ENCODE results near the gene LRP2BP.
"Not testable (repeated sequence)": the region's sequence is repeated elsewhere in the genome, so short reads cannot be mapped to it uniquely, and the experiment has no call there.

LRP2BP gene

DNA sequence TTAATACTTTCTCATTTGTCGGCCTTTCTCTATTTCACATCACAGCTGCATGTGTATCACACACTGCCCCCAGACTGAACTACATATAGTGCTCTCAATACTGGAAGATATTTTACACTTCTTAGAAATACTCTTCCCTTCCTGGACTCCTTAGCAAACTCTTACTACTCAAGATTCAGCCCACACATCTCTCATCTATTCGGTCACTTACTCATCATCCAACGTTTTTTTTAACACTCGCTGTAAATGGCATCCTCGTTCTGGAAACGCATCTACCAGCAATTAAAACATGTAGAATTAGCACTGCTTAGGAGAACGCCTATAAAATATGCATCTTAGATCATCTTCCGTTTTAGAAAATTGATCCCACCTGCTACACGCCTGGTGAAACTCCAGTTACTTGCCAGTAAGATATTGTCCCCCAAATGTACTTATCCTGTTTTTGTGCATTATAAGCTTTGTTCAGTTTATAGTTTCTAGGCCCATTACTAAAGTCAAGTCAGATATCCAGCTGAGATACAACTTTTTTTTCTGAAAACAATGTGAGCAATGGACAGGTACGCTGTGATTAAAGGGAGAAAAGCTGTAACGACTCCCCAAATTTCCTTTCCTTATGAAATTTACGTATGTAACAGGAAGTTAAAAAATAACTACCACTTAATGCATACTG is 1.0 kb downstream of the LRP2BP start:
- DNase-seq, result no peak

DNA sequence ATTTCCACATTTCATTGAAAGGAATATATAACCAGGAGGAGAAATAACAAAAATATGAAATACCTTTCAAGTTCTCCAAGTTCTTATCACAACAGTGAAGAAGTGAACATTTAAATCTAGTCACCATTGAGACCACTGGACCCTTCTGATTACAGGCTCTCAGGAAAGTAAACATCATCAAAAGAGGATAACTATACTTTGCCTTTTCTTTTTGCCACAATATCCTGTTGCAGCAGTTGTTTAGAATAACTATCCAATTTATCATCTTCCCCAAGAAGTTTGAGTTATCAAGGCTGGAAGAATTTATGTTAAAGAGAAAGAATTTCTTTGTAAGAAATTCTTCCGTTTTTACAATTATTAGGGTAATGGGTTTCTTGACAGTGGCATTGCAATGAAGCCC is 3.6 kb downstream of the LRP2BP start:
- no peak for DNase-seq

DNA sequence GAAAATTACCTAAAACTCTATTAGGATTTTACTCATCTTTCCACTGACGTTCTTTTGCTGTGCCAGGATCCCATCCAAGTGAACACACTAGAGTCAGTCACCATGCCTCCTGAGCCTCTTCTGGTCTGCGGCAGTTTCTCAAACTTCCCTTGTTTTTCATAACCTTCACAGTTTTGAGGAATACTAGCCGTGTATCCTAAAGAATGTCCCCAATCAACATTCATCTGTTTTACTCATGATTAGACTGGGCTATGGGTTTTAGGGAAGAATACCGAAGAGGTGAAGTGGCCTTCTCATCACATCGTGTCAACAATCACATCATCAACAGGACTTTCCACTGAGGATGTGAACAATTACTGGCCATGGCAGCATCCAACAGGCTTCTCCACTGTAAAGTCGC is 4.8 kb downstream of the LRP2BP start:
- no peak for DNase-seq

DNA sequence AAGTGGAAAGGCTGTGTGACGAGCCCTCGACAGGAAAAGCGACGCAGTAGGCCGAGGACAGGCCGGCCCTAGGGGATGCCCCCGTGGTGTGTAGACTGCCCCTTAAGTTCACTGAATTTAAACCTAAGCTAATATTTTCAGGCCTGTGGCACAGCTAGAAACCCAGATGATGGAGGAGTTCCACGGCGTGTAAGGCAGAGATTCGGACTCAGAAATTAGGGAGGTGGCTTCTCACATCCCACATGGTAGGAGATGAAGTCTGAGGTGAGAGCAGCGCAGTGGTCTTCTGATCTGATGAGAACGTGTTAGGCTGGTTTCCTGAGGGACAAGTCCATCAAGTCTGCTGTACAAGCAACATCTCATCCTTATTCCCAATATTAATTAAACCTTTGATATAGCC is 7.8 kb downstream of the LRP2BP start:
- no peak for DNase-seq

DNA sequence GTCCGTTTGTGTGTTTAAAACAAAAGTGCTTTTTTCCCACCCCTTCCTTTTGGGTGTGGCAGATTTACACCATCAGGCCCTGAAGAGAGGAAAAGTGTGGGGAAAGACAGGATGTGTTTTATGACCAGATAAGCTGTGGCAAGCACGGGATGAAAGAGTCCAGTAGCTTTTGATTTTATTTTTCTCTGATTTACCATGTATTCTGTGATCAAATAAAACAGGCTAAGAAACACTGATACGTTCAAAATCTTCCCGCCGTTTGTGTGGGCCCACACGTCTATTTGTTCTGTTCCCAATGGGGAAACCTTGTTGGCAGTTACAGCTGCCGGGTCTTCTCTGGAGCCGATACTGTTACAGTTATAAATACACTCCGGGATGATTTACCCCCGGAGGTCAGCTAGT is 10.8 kb downstream of the LRP2BP start:
- DNase-seq, result no peak

DNA sequence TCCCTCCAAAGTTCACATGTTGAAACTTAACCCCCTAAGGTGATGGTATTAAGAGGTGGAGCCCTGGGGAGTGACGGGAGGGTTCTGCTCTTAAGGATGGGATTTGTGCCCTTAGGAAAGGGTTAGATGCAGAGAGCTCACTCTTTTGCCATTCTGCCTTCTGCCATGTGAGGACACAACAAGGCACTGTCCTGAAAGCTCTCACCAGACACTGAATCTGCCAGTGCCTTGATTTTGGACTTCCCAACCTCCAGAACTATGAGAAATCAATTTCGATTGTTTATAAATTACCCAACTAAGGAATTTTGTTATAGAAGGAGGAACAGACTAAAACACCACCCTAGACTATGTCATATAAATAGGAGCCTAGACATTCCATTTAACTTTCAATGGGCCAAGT is 11.7 kb downstream of the LRP2BP start:
- no peak for DNase-seq

DNA sequence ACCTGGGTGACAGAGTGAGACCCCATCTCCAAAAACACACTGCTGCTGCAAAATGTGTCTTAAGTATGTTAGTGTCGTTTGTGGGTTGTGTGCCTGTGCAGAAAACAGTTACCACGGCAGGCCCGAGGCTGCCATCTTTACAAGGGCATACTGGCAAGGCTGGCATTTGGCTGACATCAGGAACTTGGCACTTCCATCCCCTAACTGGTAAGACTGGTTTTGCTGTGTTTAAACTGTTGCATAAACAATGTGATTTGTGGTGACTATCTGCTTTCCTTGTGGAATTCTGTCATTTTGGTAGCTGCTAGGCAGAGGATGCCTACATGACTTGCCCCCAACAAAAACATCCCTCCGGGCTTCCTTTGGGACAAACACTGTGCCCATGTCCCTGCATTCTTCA is 12.3 kb downstream of the LRP2BP start:
- DNase-seq, result no peak

DNA sequence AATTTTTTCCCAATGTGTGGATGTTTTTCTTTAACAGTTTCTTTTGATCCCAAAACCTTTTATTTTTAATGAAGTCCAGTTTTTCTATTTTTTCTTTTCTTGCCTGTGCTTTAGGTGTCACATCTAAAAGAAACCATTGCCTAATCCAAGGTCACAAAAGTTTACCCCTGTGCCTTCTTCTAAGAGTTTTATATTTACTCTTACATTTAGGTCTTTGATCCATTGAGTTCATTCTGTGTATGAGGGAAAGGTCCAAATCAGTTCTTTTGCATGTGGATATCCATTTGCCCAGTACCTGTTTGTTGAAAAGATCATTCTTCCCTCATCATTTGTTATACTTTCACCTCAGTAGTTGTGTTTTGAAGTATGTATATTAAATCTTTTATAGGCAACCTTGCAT is 13.0 kb downstream of the LRP2BP start:
- no peak for DNase-seq

DNA sequence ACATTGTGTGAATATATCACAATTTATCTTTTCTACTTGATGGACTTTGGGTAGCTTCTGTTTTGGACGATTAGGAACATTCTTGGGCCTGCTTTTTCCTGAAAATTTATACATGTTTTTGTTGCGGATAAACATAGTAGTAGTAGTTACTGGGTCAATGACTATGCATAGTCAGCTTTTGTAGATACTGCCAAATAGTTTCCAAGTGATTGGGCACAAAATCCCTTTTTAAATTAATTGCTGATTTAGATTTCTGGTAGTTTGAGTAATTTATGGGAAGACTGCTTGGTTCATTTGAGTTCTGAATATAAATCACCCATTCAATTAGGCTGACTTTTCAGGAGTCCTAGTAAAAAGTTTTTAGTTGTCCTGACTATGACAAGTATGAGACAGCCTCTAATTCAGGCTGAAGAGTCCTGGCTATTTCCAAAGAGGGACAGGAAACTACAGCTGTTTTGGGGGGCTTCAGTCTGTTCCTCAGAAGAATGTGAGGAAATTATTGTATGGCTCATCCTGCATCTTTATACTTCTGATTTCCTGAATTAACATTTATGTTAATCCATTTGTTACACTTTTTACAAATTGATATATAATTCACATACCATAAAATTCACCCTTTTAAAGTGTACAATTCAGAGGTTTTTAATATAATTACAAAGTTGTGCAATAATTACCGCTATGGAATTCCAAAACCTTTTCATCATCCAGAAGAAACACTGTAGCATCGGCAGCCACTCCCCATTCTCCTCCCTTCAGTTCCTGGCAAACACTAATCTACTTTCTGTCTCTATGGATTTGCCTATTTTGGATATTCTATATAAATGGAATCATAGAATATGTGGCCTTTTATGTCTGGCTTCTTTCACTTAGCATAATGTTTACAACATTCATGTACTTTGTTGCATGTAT is 14.2 kb downstream of the LRP2BP start:
- no peak for DNase-seq

DNA sequence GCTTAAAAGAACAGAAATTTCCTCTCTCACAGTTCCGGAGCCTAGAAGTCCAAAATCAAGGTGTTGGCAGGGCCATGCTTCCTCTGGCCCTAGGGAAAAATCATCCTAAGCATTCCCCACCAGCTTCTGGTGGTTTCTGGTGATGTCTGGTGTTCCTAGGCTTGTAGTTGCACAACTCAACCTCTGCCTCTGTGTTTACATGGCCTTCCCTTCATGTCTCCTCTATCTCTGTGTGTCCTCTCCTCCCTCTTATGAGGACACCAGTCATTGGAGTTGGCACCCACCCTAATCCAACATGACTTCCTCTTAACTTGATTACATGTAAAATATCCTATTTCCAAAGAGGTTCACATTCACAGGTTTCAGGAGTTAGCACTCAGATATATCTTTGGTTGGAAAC is 15.4 kb downstream of the LRP2BP start:
- DNase-seq, result no peak

DNA sequence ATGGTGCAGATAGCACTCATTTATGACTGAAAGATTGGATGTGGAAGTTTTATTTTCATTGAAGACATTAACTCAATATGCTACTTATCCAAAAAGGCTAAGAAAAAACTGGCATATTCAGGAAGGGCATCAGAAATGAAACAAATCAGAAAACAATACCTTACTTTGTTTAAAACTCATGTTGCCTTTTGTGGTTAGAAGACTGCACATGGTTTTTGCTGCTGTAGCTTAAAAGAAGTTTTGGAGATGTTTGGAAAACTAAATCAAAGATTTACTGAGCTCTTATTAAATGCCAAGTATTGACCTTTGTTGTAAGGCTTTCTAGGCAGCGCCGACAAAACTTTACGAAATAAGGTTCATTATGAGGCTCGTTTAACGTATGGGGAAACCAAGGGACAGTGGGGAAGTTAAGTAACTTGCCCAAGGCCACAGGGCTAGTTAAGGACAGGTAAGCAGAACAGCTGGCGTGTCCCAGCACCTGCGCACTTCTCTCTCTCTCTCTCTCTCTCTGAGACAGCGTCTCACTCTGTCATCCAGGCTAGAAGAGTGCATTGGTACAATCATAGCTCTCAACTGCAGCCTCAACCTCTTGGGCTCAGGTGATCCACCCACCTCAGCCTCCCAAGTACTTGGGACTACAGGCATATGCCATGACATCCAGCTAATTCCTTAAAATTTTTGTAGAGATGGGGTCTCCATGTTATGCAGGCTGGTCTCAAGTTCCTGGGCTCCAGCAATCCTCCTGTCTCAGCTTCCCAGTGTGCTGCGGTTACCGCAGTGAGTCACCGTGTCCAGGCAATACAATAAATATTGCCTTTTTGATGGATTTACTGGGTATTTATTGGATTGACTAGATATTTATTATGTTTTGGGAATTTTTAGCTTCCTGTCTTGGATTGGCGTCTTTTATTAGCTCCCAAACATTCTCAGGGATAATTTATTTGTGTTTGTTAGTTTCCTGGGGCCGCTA is 16.1 kb downstream of the LRP2BP start:
- DNase-seq, result no peak

DNA sequence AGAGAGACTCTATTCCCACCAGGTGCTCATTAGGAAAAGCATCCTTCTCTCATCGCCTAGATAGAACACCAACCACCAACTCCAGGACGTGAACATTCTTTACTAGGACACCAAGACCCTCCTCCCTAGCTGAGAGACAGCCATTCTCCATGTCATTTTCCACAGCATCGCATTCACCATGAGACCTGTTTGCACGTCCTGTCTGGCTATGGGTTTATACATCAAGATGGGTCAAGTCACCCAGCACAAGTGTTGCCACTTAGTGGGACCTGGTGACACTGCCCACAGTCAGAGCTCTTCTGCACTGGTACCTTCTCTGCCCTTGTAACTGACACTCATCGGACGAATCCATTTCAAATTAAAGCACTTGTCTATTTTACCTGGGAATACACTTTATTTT is 17.5 kb downstream of the LRP2BP start:
- no peak for DNase-seq

DNA sequence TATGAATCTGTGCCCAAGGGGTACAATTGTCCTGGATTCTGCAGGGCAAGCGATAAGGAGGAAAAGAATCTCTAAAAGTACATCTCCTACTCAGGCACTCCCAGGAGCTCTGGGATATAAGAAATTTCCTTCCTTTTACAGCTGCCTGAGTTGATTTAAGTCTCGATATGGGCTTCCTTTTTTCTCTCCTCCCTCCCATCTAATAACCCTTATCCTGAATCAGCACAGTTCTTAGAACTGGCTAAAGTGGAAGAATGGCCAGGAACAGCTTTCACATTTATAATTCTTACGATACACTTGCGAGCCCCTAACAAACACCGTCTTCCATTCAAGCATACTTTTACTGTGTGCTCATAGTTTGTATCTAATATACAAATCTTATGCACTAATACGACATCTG is 21.2 kb downstream of the LRP2BP start:
- no peak for DNase-seq

DNA sequence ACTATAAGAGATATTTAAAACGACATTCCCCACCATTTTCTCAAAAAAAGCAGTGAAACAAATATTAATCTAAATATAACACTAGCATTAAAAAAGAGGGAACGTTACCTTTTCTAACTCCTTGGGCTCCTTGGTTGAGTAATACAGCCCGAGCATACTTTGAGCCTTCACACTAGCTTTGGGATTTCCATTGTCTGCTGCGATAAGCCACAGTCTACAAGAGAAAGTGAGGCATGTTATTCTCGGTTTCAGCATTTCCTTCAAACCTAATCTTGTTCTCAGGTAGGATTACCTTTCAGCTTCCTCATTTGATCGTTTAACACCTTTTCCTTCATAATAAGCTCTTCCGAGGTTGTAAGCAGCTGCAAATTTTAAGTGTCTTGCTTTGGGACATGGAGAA is 21.7 kb downstream of the LRP2BP start:
- DNase-seq, result no peak

DNA sequence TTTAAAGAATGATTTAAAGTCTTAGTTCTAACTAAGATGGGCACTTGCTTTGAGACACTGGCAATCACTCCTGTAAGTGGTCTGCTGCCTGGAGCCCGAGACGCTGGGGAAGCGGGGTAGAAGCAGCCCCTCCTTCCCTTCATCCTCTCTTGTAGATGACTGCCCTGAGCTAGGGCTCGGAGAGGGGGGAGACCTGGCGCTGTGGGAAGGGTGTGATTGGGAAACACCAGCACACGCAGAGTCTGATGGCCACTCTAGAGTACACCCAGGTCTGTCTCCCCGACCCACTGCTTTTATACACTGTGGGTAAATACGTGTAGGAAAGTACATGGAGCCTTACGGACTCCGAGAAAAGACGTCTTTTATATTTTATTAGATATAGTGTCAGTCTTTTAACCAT is 24.0 kb downstream of the LRP2BP start:
- DNase-seq, result no peak

DNA sequence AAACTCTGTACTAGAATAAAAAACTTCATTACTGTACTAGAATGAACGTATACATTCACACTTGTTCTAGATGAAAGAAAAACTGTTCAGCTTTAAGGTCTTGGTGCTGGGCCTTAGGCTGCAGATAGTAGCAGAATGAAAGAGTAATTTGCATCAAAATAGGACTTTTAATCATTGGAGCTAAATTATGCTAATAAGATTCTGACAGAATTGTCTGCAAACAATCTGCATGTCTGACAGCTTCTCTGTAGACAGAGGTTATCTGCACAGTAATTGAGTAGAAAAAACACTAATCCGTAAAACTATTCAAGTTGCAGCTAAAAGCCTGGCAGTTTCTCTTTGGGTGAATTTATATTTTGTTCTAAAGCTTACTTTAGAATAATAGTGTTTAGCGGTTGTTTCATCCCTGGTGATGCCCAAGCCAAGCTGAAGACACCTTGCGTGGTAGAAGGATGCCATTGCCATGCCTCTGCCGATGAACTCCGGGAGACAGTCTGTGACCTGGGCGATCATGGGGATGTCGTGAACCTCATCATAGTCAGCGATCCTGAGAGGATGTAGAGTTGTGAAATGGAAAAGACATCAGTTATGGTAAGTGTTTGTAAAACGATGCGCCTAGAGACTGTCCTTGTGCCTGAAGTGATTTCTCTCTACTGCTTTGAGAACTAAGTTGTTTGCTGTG is 25.3 kb downstream of the LRP2BP start:
- DNase-seq, result no peak

DNA sequence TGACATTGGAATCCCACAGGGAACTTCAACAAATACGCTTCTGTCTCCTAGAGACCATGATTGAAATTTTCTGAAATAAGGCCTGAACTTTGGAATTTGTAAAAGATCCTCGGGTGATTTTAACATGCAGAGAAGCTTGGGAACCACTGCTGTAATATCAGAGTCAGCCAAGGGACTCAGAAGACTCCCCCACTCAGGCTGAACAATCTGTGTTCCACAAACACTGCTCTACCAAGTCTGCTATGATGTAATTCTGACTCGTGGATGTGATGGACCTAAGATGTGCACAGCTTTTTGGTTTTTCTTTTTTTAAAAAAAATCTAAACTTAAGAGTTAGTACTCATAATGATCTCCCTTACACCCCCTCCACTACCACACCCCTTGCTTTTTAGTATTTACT is 26.0 kb downstream of the LRP2BP start:
- no peak for DNase-seq

DNA sequence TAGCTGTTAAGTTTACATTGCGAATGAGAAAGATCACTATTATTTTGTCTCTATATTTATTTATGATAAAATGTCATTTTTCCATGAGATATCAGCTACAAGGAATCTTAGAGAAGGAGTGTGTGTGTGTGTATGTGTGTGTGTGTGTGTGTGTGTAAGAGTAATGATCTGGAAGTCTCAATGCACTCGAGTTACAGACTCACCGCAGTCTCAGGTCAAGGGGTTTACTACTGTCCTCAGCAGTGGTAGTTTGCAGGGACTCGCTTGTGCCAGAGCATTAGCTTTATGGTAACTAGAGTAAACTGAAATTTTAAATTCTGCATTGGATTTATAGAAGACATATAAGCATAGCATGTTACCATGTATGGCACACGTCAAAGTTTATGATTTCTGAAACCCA is 30.8 kb downstream of the LRP2BP start:
- DNase-seq, result no peak

DNA sequence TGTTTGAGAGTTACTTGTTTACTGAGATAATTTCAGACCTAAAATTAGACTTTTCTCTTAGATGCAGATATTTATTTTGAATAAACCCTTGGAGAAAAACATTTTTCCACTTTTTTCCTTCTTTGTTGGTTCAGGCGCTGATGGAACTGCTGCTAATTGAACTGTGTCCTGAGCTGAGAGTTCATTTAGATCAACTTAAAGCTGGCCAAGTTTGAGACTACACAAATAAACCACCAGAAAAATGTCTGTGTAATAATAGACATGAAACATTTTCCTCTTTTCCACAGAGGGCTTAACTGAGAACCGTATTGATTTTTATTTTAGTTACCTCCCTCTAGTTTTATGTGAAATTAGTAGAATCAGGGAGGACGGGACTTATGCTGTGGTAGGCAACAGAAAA is 32.5 kb downstream of the LRP2BP start:
- no peak for DNase-seq

DNA sequence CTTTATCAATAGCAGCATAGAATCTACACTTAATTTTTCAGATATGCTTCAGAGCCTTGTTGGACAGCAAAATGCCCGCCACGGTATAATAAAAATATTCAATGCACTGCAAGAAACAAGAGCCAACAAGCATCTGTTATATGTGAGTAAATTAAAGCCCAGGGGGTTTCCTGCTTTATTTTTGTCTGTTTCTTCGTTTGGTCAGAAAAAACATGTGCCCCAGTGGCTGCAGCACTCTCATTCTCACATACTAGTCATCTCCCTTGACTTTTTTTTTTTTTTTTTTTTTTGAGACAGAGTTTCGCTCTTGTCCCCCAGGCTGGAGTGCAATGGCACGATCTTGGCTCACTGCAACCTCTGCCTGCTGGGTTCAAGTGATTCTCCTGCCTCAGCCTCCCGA is 33.2 kb downstream of the LRP2BP start:
- not testable (repeated sequence) for DNase-seq

DNA sequence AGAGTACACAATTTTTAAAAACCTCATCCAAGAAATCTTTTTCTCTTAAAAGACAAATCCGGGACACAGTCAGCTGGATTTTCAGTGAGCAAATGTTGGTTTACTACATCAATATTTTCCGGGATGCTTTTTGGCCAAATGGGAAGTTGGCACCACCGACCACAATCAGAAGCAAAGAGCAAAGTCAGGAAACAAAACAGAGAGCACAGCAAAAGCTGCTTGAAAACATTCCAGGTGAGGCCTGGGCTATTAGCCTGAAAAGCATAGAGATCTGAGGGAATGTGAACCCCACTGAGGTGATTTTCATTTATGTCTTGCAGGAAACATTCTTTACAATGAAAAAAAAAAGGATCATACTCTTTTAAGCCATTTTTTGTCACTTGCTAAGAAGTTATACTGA is 33.9 kb downstream of the LRP2BP start:
- no peak for DNase-seq

DNA sequence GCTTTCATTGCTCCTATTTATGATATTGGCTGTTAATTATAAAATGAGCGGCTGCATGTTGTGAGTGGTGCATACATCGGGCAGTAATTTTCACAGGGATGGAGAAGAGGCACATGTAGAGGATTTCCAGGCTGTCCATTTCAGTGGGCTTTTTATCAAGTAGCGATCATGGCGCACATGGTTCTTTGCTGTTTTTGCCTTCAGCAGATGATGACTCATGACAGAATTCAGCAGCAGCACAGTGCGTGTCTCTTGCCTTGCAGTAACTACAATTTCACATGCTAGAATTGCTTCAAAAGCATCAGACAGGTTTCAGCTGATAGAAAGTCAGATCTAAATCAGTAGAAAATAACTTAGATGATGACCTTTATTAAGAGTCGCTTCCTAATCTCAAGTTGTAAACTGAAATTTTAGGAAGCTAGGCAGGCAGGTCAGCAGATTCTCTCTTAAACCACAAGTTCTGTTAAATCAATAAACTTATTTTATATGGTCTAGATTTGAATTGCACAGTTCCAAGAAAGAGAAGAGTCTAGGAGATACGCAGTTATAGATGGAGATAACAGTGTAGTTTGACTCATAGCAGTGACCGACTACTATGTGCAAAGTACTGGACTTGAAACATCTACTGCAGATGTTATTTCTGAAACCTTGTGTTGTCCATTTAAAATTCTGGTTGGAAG is 35.8 kb downstream of the LRP2BP start:
- no peak for DNase-seq

Measured in NCI-H2171 treated with DMSO at 0.1 percent for 48 hours (cell line).